PC-3 (cell line): ENCODE data around the gene DMTF1.
"Not testable (repeated sequence)": the region's sequence is repeated elsewhere in the genome, so short reads cannot be mapped to it uniquely, and the experiment has no call there.

ENCODE experiments used
- EZH2 ChIP-seq: fragments of 300-600 bp; sonication (generic); IDR thresholded peaks from one replicate; pipeline ENCODE4 v1.6.1; 2017; ENCODE audit warnings: antibody characterized with exemption, mild to moderate bottlenecking, low read length; ENCODE audit not compliant: unreplicated experiment
- EZH2phosphoT487 ChIP-seq: fragments of 300-600 bp; sonication (generic); IDR thresholded peaks from 2 replicates; pipeline ENCODE4 v1.6.1; 2018; ENCODE audit warnings: mild to moderate bottlenecking, antibody characterized with exemption, low read length, borderline replicate concordance
- TF ChIP-seq, protein P1 (sequence below): fragments of 300-600 bp; sonication (generic); conservative IDR thresholded peaks from 2 replicates; pipeline ENCODE4 v1.5.1; 2017; ENCODE audit warnings: antibody characterized with exemption, low read depth, mild to moderate bottlenecking, low read length

DNA sequence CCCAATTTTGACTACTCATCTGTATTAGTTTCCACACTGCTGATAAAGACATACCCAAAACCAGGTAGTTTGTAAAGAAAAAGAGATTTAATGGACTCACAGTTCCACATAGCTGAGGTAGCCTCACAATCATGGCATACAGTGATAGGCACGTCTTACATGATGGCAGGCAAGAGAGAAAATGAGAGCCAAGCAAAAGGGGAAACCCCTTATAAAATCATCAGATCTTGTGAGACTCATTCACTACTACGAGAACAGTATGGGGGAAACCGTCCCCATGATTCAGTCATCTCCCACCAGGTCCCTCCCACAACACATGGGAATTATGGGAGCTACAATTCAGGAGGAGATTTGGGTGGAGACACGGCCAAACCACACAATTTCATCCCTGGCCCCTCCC lies 51.7 kb downstream of the DMTF1 start:
- TF ChIP-seq, protein P1, sequence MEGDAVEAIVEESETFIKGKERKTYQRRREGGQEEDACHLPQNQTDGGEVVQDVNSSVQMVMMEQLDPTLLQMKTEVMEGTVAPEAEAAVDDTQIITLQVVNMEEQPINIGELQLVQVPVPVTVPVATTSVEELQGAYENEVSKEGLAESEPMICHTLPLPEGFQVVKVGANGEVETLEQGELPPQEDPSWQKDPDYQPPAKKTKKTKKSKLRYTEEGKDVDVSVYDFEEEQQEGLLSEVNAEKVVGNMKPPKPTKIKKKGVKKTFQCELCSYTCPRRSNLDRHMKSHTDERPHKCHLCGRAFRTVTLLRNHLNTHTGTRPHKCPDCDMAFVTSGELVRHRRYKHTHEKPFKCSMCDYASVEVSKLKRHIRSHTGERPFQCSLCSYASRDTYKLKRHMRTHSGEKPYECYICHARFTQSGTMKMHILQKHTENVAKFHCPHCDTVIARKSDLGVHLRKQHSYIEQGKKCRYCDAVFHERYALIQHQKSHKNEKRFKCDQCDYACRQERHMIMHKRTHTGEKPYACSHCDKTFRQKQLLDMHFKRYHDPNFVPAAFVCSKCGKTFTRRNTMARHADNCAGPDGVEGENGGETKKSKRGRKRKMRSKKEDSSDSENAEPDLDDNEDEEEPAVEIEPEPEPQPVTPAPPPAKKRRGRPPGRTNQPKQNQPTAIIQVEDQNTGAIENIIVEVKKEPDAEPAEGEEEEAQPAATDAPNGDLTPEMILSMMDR: not testable (repeated sequence)
- not testable (repeated sequence) for TF ChIP-seq EZH2, EZH2phosphoT487
